HG03354 (cell line): Measurements from ENCODE around the gene RPGR.

ENCODE experiments used
- ATAC-seq: cut with Tn5 transposase; IDR thresholded peaks from one replicate; pipeline ENCODE4 v1.9.1; 2021; ENCODE audit warnings: mild to moderate bottlenecking; ENCODE audit not compliant: unreplicated experiment, poor library complexity, severe bottlenecking

RPGR gene

GRCh38 chrX:38273453-38273852 is 53.9 kb downstream of the RPGR start:
- ATAC-seq, result peak; percentile 51

DNA sequence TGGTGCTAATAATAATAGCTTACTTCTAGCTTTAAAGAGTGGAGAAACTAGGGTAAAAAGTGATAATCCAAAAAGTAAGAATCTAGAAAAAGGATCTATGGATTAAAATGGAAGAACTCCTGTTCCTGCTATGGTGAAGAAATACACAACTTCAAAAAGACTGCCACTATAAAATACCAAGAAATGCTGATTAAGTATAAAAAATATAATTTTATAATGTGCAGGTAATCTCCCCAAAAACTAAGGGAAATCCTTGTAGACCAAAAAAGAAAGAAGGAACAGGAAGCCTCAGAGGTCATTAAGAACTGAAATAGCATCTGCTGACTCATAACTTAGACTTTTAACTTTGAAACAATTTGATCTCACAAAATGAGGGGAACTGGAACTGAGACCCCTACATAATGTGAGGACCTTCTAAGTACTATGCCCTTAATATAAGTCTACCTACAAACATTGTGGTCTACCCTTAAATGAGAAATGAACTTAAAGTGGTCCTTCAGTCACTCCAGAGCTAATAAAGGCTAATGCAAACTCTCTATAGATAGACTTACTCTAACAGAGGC is 56.1 kb downstream of the RPGR start:
- ATAC-seq, result peak; percentile 78

DNA sequence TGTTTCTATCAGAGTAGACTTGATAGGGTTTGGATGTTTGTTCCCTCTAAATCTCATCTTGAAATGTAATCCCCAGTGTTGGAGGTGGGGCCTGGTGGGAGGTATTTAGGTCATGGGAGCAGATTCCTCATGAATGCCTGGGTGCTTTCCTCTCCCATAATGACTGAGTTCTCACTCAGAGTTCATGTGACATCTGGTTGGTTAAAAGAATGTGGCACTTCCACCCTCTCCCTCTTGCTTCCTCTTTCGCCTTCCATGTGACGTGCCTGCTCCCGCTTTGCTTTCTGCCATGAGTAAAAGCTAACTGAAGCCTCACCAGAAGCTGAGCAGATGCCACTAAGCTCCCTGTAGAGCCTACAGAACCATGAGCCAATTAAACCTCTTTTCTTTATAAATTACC is 59.3 kb downstream of the RPGR start:
- no peak for ATAC-seq

- ATAC-seq, result no peak
Measured at GRCh38 chrX:38262715-38263620, 64.3 kb downstream of the RPGR start.

DNA sequence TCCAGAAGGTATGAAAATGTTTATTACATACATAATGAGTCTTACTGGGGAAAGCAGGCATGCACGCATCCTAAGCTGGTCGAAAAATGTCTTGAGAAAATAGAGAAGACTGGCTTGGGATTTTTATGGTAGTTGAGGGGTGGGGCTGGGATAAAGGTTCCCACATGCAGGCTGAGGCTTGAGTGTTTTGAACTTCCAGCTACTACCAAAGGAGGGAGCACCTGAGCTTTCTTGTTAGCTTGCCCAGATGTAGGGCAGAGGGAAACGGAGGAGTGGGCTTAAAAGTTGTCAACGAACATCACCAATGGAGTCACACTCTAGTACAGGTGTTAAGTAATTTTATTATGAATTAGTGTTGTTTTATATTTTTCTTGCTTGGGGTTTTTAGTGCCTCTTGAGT is 67.1 kb downstream of the RPGR start:
- peak; percentile 68 for ATAC-seq

DNA sequence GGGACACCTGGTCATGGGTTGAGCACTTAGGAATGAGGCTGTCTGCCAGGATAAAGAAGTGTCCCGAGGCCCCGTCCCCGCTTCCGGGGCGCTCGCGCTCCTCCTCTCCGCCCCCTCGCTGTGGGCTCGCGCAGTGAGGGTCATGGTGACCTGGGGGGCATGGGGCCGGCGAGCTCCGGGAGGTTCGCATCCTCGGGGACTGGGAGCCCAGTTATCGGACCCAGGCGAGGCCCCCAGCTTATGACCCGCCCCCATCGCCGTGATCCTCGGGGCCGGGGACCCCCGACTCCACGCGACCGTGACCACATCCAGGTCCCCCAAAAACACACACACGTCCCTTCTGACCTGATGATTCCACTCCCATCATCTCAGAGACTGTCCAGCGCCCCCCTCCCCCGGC is 71.3 kb downstream of the RPGR start:
- ATAC-seq, result no peak

DNA sequence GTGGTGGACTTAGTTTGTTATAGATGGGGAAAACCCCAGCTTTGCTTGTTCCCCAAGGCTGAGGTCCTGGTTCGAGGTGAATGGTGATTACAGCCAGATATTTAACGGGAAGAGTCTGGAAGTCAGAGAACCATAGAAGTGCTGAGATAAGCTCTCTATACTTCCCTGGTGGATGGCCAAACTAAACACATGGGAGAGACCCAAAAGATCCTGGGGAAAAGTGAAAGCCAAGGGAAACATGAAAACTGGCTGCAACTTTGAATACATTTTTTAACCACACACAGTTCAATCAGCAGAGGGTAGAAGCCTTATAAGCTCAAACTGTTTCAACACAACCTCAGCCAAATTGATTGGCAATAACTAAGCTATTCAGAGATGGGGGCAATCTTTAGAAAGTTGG is 77.3 kb downstream of the RPGR start:
- no peak for ATAC-seq

DNA sequence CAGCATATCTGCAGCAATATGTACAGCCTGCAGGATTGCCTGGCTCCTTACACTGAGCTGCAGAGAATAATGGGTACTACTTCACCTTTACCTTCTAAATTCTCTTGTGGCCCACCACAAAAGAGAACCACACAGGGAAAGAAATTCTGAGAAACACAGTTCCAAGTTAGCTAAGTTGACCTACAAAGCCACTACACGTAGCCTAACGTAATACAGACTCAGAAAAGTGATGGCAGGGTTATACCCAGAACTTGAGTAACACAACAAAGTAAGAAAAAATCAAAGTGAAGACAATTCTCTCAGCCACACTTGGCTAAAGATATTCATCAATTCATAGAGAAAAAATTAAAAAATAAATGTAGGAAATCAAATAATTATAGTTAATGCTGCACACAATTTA is 80.3 kb downstream of the RPGR start:
- no peak for ATAC-seq

DNA sequence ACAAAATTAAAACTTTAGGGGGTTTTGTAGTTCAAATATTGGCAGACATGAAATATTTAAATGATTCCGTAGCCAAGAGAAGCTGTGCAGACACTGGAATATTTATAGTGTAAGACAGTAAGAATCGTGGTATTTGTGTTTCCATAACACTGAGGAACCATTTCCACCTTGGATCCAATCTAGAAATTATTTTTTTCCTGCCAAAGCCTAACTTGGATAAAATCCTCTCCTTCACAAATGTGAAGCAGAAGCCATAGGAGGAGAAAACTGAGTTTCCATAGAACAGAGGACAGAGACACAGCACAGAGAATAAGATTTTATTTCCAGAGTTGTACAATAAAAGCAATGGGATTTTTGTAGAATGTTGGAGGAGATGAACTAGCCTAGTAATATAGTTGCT is 86.8 kb downstream of the RPGR start:
- no peak for ATAC-seq

- ATAC-seq, result no peak
Measured at GRCh38 chrX:38236901-38237615, 90.3 kb downstream of the RPGR start.

GRCh38 chrX:38233891-38234667 is 93.2 kb downstream of the RPGR start:
- ATAC-seq, result no peak

DNA sequence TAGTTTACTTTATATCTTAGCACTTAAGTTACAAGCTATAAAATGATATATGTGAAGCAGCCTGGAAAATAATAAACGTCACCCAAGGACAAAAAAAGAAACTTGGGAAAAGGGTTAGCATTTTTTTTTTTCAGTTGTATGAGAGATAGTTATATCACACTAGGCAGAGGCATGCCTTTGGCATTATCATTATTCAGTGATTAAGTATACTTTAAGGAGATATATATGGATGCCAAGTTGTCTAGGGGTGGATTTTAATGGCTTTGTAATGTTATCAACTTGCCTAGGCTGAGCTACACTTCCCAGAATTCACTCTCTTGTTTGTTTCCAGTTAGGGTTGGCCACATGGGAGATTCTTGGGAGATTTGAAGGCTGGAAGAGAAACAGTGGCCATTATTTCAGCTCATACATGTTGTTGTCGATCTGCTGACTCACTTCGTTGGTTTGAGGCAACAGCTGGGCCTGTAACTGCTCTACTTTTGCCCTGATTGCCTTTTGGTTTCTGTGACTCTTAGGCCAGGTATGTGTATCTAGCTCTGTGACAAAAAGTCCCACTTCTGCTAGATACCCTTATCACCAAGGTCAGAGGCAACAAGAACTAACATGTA is 95.1 kb downstream of the RPGR start:
- no peak for ATAC-seq

DNA sequence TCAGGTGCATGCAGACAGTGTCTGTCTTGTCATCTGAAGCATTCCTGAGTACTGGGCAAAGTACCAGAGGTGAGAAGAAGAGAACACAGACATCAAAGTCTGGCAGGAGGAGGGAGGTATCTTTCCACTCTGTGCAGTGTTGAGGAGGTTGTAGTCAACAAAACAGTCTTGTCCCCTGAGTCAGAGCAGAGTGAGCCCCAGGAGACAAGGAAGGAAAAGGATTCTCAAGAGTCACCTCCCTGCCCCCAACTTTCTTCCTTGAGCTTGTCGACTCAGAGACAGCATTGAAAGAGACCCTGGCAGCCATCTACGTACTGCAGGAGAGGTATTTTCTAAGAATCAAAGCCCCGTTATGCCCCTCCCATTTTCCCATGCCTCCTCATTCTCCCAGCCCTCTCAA is 102.2 kb downstream of the RPGR start:
- ATAC-seq, result no peak

DNA sequence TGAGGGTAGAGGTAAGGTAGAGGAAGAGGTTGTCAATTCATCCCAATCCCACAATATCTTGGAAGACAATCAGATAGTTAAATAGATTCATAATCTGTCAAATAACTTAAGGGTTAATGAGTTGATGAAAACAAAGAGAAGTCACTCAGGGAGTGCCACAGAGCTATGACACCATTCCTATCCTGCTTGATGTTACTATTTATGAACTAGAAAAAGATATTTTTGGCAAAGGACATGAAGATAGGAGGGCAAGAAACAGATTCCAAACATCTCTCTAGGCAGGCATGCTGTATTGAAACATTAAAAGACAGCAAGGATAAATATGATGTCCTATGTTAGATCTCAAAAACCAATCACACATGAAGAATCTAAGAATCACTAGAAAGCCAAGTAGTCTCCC is 103.1 kb downstream of the RPGR start:
- ATAC-seq, result no peak

DNA sequence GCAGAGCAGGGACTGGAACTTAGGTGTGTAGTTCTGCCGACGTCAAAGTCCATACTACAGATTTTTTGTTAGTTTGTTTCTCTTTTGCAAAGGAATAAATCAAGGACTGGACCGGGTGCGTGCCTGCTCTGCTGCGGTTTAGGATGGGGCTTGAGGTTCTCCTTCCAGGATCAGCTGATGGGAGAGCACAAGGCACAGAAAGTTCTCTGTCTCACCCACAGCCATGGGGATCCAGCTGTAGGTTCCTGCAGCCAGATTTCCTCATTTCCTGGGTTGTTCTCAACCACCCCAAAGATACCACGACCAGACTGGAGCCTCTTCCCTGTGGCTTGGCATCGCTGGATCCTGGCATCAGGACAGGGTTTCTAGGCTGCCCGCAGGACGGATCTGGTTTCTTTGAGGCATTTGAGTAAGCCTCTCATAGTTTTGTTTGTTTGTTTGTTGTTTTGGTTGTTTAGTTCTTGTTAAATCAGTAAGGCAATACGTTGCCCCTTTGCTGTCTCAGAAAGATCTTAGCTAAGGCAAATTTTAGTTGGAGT is 105.8 kb downstream of the RPGR start:
- no peak for ATAC-seq

- ATAC-seq, result peak; percentile 37
Measured at GRCh38 chrX:38220415-38221390, 106.6 kb downstream of the RPGR start, which contains the start of gene SRPX. Gene SRPX, minus strand, starts transcription at chrX:38220871. Its CDS starts 79 bp downstream, at chrX:38220792.

GRCh38 chrX:38220024-38220414 is 107.3 kb downstream of the RPGR start:
- ATAC-seq, result peak; percentile 75
